DOHH2 (cell line): ENCODE results near the gene GGA1.

ENCODE experiments used
- CTCF ChIP-seq: fragments of 200-600 bp; sonication (generic); IDR thresholded peaks from one replicate; pipeline ENCODE4 v1.5.1; 2014; ENCODE audit warnings: antibody characterized with exemption, mild to moderate bottlenecking, low read depth, low read length; ENCODE audit not compliant: poor library complexity, severe bottlenecking
- EZH2phosphoT487 ChIP-seq: fragments of 200-600 bp; sonication (generic); IDR thresholded peaks from 2 replicates; pipeline ENCODE4 v1.6.1; 2017; ENCODE audit warnings: borderline replicate concordance, mild to moderate bottlenecking, antibody characterized with exemption, low read length, moderate library complexity, mixed read lengths

GRCh38 chr22:37591823-37592404 is 16.7 kb upstream of the GGA1 start:
- TF ChIP-seq CTCF (no peak), EZH2phosphoT487 (no peak)
